Kidney capillary endothelial cell (primary cell): ENCODE results near the gene C1RL.
"Not testable (repeated sequence)": the region's sequence is repeated elsewhere in the genome, so short reads cannot be mapped to it uniquely, and the experiment has no call there.

Experiments used
- DNase-seq: peaks from one replicate; pipeline ENCODE4 v3.0.0-alpha.2; 2018; ENCODE audit warnings: low spot score

C1RL gene

GRCh38 chr12:7114851-7115250, 5.8 kb upstream of the C1RL start:
- DNase-seq: no peak

DNA sequence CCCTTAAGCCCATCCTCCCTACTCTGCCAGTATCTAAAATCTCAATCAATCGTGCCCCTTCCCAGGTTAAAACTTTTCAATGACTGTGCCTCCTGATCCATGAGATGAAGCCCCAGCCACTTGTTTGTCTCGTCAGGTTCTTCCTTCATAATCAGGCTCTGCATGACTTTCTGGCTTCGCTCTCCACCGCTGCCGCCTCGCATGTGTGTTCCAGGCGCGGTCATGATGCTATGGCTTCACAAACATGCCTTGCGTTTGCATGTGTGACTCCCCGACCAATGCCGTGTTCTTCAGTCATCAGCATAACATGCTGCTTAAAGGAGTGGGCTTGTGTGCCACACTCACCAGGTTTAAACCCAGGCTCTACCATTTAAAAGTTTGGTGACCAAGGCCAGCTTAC, 5.0 kb upstream of the C1RL start:
- no peak for DNase-seq

DNA sequence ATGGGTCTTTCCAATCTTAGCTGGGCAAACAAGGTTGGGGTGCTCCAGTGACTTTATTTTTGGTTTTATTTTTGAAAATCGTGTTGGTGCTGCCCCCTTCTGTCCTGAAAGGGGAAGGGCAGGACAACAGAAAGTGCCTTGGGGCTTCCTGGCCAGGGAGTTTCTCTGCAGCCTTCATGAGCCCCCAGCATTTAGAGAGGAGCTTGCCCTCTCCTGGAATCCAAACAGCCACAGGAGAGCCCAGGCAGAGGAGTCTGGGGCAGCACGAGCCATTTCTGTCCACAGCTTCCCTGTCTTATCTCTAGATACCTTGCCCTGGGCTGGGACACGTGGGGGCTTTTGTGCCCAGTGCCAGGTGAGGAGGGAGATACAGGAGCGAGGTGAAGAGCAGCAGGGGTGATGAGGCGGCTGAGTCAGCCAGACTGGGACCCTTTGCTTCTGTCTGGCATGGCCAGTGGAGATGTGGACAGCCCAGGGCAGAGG, 4.4 kb upstream of the C1RL start:
- DNase-seq: peak; percentile 42

DNA sequence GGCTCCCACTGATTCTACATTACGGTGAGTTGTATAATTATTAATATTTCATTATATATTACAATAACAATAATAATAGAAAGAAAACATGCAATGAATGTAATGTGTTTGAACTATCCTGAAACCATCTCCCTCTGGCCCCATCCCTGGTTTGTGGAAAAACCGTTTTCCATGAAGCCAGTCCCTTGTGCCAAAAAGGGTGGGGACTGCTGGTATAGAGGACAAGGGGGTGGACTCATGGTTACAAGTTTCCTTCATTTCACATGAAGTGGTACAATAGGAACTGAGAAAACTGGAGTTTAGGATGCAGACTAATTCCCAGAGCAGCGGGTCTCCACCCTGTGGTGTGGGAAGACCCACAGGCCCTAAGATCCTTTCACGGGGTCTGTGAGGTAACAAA, 3.0 kb upstream of the C1RL start:
- no peak for DNase-seq

- no peak for DNase-seq
Measured at GRCh38 chr12:7110661-7111060, 1.6 kb upstream of the C1RL start.

DNA sequence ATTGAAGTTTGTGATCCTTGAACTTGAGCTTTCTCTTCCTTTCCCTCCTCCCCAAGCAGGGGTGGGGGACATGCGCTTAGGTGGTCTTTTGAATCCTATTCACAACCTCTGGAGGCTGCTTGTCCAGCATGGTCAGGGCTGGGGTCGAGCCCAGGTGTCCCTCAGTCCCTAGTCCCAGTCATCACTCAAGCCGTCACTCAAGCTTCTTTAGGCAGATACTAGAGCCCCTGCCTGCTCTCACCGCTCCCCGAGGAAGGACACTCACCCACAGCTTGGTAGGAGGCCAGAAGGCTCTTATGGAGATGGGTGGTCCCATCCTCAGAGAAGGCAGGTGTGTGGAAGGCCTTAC, 532 bp upstream of the C1RL start:
- DNase-seq: no peak

GRCh38 chr12:7108003-7108795, 815 bp downstream of the C1RL start:
- DNase-seq: no peak

- DNase-seq: no peak
Measured at GRCh38 chr12:7107636-7108002, 1.4 kb downstream of the C1RL start.

- DNase-seq: not testable (repeated sequence)
Measured at GRCh38 chr12:7107181-7107580, 1.8 kb downstream of the C1RL start.

GRCh38 chr12:7106082-7106481, 2.9 kb downstream of the C1RL start:
- DNase-seq: no peak

DNA sequence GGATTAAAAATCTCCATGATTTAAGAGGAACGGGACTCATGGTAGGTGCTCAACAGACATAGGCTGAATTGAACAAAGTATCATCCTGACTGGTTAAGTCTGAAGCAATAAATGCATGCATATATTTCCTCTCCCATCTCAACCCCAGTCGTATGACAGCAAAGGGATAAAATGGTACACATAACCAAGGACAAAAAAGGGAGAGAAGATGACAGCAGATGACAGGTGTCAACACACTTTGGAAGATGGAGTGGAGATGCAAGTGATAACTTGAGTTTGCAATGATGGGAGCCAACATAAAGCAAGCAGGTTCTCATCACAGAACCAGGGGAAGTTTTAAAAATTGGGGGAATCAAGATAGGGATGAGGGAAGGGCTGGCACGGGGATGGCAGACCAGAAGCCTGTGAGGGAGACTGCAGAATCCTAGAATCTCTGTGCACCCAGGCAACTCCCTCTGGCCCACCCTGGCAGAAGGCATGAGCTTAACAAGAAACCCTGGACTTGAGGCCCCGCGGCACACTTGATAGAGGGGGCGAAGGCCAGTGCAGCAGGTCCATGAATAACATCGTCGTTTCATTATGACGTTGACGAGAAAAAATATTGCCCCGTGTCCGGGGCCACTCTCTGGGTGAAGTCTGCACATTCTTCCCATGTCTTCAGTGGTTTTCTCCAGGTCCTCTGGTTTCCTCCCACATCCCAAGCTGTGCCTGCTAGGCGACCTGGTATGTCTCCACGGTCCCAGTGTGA, 5.0 kb downstream of the C1RL start:
- no peak for DNase-seq

GRCh38 chr12:7102582-7102981, 6.4 kb downstream of the C1RL start:
- no peak for DNase-seq

GRCh38 chr12:7101694-7102131, 7.3 kb downstream of the C1RL start:
- DNase-seq: no peak

- no peak for DNase-seq
Measured at GRCh38 chr12:7101047-7101693, 7.8 kb downstream of the C1RL start.

- no peak for DNase-seq
Measured at GRCh38 chr12:7100239-7100638, 8.8 kb downstream of the C1RL start.

- DNase-seq: no peak
Measured at GRCh38 chr12:7099290-7099996, 9.6 kb downstream of the C1RL start.

GRCh38 chr12:7096979-7097378, 12.0 kb downstream of the C1RL start:
- no peak for DNase-seq

DNA sequence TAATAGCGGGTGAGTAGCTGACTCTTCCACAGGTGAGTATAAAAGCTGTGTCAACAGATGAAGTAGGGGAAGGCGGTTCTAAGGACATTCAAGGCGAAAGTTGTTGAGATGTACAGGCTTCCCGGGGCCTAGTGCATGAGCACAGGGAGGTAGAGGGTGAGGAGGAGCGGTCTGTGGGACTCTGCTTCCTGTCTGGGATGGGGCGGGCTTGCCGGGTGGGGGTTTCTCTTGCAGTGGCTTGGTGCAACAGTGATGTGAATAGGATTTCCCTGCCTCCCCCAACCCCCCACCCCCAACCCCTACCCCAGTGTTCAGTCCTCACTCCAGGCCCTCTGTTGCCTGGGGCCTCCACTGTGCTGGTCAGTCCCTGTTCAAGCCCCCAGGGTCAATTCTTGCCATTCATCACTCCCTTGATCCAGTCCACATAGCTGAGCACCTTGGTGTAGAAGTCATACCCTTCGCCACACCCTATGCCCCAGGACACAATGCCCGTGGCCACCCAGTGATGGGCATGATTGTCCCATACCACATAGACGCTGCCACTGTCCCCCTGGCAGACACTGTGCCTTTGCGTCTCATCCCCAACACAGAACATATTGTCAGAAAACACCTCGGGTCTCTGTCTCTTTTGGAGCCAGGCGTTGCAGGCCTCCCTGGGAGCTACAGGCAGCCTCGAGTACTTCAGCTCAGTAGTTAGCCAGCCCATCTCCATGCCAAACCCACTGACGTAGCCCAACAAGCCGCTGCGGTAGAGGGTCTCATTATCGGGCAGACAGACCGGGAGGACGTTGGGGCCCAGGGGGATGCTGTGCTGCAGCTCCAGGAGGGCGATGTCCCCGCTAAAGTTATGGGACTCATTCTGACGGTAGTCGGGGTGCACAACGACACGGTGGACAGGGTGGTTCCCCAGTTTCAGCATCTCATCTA, 12.7 kb downstream of the C1RL start:
- no peak for DNase-seq

- no peak for DNase-seq
Measured at GRCh38 chr12:7093892-7094291, 15.1 kb downstream of the C1RL start.

DNA sequence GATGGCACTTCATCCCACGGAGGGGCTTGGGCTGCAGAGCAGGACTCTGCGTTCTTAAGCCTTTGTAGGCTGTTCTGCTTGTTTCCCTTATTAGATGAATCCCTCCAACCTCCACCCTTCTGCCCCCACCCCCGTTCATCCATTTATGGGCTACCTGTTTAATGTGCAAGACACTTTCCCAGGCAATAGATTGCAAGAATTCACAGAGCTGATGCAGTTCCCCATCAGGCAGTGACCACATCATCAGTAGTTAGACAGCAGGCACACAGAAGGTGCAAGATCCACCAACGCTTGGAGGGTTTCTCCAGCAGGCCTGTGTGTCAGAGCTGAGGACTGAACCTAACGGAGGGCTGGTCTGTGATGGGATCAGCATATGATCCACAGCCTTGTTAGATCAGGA, 15.5 kb downstream of the C1RL start:
- DNase-seq: no peak

- no peak for DNase-seq
Measured at GRCh38 chr12:7092986-7093460, 16.0 kb downstream of the C1RL start.
